ENCODE measurements around the gene ECD.

ECD gene

GRCh38 chr10:73131301-73131700 lies 36.5 kb downstream of the ECD start:
- no peak for TF ChIP-seq CTCF (IDR thresholded peaks at IDR 0.05; ENCODE audit: low read depth, low read length, missing control alignments)
- H3K4me3 ChIP-seq (ENCODE audit: low read depth, low read length) = no peak overlapping the region
- no peak for DNase-seq (ENCODE audit: low read depth)
- in situ Hi-C loops (cut with HindIII; ENCODE audit: low sequenced_read_pairs) = no loop called here

- no peak for DNase-seq (ENCODE audit: low read depth)
- in situ Hi-C loops (cut with HindIII; ENCODE audit: low sequenced_read_pairs) = no loop called here
- TF ChIP-seq CTCF (IDR thresholded peaks at IDR 0.05; ENCODE audit: low read depth, low read length, missing control alignments) = no peak
- H3K4me3 ChIP-seq (ENCODE audit: low read depth, low read length) = no peak overlapping the region
These were observed 41.5 kb downstream of the ECD start for GRCh38 chr10:73126343-73126742.

GRCh38 chr10:73119952-73120351 lies 47.9 kb downstream of the ECD start:
- TF ChIP-seq CTCF (IDR thresholded peaks at IDR 0.05; ENCODE audit: low read depth, low read length, missing control alignments) = no peak
- no peak overlapping the region for H3K4me3 ChIP-seq (ENCODE audit: low read depth, low read length)
- in situ Hi-C loops (cut with HindIII; ENCODE audit: low sequenced_read_pairs) = no loop called here
- DNase-seq (ENCODE audit: low read depth) = no peak

GRCh38 chr10:73119457-73119856 lies 48.4 kb downstream of the ECD start:
- TF ChIP-seq CTCF (IDR thresholded peaks at IDR 0.05; ENCODE audit: low read depth, low read length, missing control alignments) = no peak
- H3K4me3 ChIP-seq (ENCODE audit: low read depth, low read length) = no peak overlapping the region
- no peak for DNase-seq (ENCODE audit: low read depth)
- in situ Hi-C loops (cut with HindIII; ENCODE audit: low sequenced_read_pairs) = no loop called here

- TF ChIP-seq CTCF (IDR thresholded peaks at IDR 0.05; ENCODE audit: low read depth, low read length, missing control alignments) = no peak
- in situ Hi-C loops (cut with HindIII; ENCODE audit: low sequenced_read_pairs) = no loop called here
- DNase-seq (ENCODE audit: low read depth) = no peak
- H3K4me3 ChIP-seq (ENCODE audit: low read depth, low read length) = no peak overlapping the region
These were observed 49.6 kb downstream of the ECD start for GRCh38 chr10:73117976-73118743.

GRCh38 chr10:73116017-73116416 lies 51.8 kb downstream of the ECD start:
- no peak for TF ChIP-seq CTCF (IDR thresholded peaks at IDR 0.05; ENCODE audit: low read depth, low read length, missing control alignments)
- H3K4me3 ChIP-seq (ENCODE audit: low read depth, low read length) = no peak overlapping the region
- in situ Hi-C loops (cut with HindIII; ENCODE audit: low sequenced_read_pairs) = no loop called here
- DNase-seq (ENCODE audit: low read depth) = no peak
